BE2C (cell line): ENCODE results near the gene ORM2.

Experiments
- DNase-seq: peaks from one replicate; pipeline ENCODE4 v3.0.0-alpha.2; 2020
- H3K27me3 ChIP-seq: fragments of 250-450 bp; sonication (Bioruptor Pico); 2 replicates; pipeline ENCODE4 v1.5.1; 2020; ENCODE audit warnings: mild to moderate bottlenecking
- H3K36me3 ChIP-seq: fragments of 250-450 bp; sonication (Bioruptor Pico); 2 replicates; pipeline ENCODE4 v1.5.1; 2020; ENCODE audit warnings: mild to moderate bottlenecking
- H3K4me1 ChIP-seq: fragments of 250-450 bp; sonication (Bioruptor Pico); 2 replicates; pipeline ENCODE4 v1.5.1; 2020
- H3K4me3 ChIP-seq: 2 replicates; pipeline ENCODE4 v1.5.1; 2011; ENCODE audit warnings: low read depth, low read length
- H3K9me3 ChIP-seq: fragments of 250-450 bp; sonication (Bioruptor Pico); 2 replicates; pipeline ENCODE4 v1.5.1; 2020
- CTCF ChIP-seq: IDR thresholded peaks from 2 replicates; pipeline ENCODE4 v1.5.1; 2012; ENCODE audit warnings: mild to moderate bottlenecking, low read depth, low read length

ORM2 gene

GRCh38 chr9:114357911-114358328 lies 28.3 kb downstream of the ORM2 start:
- Histone ChIP-seq H3K36me3 (no peaks in the 10 kb centered on the region), H3K4me3 (no peak overlapping the region), H3K27me3 (no peaks in the 10 kb centered on the region), H3K4me1 (no peaks in the 10 kb centered on the region), H3K9me3 (no peaks in the 10 kb centered on the region)
- DNase-seq, result no peak
- no peak for TF ChIP-seq CTCF

- no peak for TF ChIP-seq CTCF
- Histone ChIP-seq H3K36me3 (no peaks in the 10 kb centered on the region), H3K4me1 (no peaks in the 10 kb centered on the region)
Measured at GRCh38 chr9:114359801-114360200, 30.1 kb downstream of the ORM2 start.

GRCh38 chr9:114361542-114361941 lies 31.9 kb downstream of the ORM2 start:
- Histone ChIP-seq H3K36me3 (no peaks in the 10 kb centered on the region), H3K27me3 (no peaks in the 10 kb centered on the region), H3K4me1 (no peaks in the 10 kb centered on the region), H3K9me3 (no peaks in the 10 kb centered on the region), H3K4me3 (no peak overlapping the region)
- no peak for TF ChIP-seq CTCF
- no peak for DNase-seq

More at GRCh38 chr9:114359801-114360200, 30.1 kb downstream of the ORM2 start:
- Histone ChIP-seq H3K9me3 (no peaks in the 10 kb centered on the region), H3K4me3 (no peak overlapping the region), H3K27me3 (no peaks in the 10 kb centered on the region)
- DNase-seq, result no peak

- Histone ChIP-seq H3K4me1 (no peaks in the 10 kb centered on the region), H3K9me3 (no peaks in the 10 kb centered on the region), H3K27me3 (no peaks in the 10 kb centered on the region), H3K36me3 (no peaks in the 10 kb centered on the region), H3K4me3 (no peak overlapping the region)
- DNase-seq, result no peak
- TF ChIP-seq CTCF, result no peak
Measured at GRCh38 chr9:114362394-114362793, 32.7 kb downstream of the ORM2 start.

GRCh38 chr9:114363424-114363823 lies 33.8 kb downstream of the ORM2 start:
- no peaks in the 10 kb centered on the region for H3K36me3 ChIP-seq
- TF ChIP-seq CTCF, result no peak
- DNase-seq, result no peak

GRCh38 chr9:114364134-114365041 lies 34.7 kb downstream of the ORM2 start:
- no peak for DNase-seq
- Histone ChIP-seq H3K27me3 (no peaks in the 10 kb centered on the region), H3K36me3 (no peaks in the 10 kb centered on the region), H3K4me1 (no peaks in the 10 kb centered on the region; the same call in 1 of the 2 replicates), H3K4me3 (no peak overlapping the region), H3K9me3 (no peaks in the 10 kb centered on the region)
- TF ChIP-seq CTCF, result no peak

More at GRCh38 chr9:114363424-114363823, 33.8 kb downstream of the ORM2 start:
- Histone ChIP-seq H3K27me3 (no peaks in the 10 kb centered on the region), H3K9me3 (no peaks in the 10 kb centered on the region), H3K4me3 (no peak overlapping the region), H3K4me1 (no peaks in the 10 kb centered on the region; the same call in 1 of the 2 replicates)
